ENCODE data around the gene SLCO4A1.

SLCO4A1 gene

DNA sequence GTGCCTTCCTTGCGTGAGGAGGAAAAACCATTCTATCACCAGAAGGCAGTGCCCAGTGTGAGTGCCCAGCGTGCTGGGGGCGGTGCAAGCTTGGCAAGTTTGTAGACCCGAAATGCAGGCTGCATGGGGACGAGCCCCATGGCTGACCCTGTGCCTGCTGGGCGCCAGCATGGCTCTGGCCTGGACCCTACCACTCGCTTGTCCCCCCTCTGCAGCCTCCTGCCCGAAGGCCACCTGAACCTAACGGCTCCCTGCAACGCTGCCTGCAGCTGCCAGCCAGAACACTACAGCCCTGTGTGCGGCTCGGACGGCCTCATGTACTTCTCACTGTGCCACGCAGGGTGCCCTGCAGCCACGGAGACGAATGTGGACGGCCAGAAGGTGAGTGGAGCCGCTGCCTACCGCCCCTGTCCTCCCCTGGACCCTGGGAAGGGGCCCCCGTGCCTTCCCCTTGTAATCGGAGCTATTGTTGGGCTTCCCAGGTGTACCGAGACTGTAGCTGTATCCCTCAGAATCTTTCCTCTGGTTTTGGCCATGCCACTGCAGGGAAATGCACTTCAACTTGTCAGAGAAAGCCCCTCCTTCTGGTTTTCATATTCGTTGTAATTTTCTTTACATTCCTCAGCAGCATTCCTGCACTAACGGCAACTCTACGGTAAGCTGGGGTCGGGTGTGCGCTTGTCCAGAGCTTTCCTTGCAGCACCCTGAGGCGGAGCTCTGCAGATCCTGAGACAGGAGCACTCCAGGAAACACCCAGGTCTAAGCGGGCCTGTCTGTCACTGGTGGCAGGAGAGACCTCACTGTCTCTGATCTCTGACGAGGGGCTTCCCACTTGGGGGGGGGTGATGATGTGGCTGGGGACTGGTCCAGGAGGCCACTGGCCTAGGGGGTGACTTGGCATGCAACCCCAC lies 25.5 kb downstream of the SLCO4A1 start:
- no peak overlapping the region for H3K27ac ChIP-seq (ENCODE audit: low read depth, low read length)
- H3K9me2 ChIP-seq (replicated peaks; ENCODE audit: control insufficient read depth, low read length), result no peaks in the 10 kb centered on the region
- peaks cover 71% of the 10 kb centered on the region for H3K36me3 ChIP-seq (ENCODE audit: control insufficient read depth, low read length)
- H3K4me2 ChIP-seq (ENCODE audit: low read length), result no peak overlapping the region
- H3K4me1 ChIP-seq (ENCODE audit: control insufficient read depth, low read length), result no peaks in the 10 kb centered on the region
- H3K4me3 ChIP-seq (ENCODE audit: low read length), result no peak overlapping the region
- H3K27me3 ChIP-seq (ENCODE audit: control insufficient read depth, low read length), result no peaks in the 10 kb centered on the region
- no peaks in the 10 kb centered on the region for H3K9me3 ChIP-seq (ENCODE audit: control insufficient read depth, insufficient read depth, low read length)
- TF ChIP-seq, protein P1, sequence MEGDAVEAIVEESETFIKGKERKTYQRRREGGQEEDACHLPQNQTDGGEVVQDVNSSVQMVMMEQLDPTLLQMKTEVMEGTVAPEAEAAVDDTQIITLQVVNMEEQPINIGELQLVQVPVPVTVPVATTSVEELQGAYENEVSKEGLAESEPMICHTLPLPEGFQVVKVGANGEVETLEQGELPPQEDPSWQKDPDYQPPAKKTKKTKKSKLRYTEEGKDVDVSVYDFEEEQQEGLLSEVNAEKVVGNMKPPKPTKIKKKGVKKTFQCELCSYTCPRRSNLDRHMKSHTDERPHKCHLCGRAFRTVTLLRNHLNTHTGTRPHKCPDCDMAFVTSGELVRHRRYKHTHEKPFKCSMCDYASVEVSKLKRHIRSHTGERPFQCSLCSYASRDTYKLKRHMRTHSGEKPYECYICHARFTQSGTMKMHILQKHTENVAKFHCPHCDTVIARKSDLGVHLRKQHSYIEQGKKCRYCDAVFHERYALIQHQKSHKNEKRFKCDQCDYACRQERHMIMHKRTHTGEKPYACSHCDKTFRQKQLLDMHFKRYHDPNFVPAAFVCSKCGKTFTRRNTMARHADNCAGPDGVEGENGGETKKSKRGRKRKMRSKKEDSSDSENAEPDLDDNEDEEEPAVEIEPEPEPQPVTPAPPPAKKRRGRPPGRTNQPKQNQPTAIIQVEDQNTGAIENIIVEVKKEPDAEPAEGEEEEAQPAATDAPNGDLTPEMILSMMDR (IDR thresholded peaks at IDR 0.05; ENCODE audit: low read depth, low read length, poor library complexity, severe bottlenecking), result no peak
- TF ChIP-seq EZH2phosphoT487 (IDR thresholded peaks at IDR 0.05; ENCODE audit: borderline replicate concordance, low read length), result no peak
- no peaks in the 10 kb centered on the region for H4K20me1 ChIP-seq (ENCODE audit: control insufficient read depth, insufficient read depth, low read depth, low read length)
- no peaks in the 10 kb centered on the region for H3K79me2 ChIP-seq (ENCODE audit: control insufficient read depth, low read length)
- no peaks in the 10 kb centered on the region for H3F3A ChIP-seq (ENCODE audit: control insufficient read depth, insufficient read depth)

DNA sequence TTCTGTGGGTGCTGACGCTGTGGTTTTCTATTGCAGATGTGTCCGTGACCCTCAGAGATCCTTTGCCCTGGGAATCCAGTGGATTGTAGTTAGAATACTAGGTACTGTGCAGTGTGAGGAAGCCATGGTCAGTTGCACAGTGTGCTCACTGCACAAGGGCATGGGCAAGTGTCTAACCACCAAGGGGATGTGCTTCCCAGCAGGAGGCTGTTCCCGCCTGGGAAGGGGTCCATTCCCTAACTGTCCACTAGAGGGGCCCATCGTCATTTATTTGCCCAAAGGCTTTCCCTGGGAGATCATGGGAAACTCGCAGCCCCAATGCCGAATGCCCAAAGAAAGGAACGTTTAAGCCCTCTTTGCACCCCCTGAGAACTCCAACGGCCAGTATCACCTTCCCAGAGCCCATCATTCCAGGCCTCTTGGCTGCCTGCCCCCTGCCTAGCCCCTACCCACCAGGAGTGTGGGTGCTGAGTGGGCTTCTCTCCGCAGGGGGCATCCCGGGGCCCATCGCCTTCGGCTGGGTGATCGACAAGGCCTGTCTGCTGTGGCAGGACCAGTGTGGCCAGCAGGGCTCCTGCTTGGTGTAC lies 26.2 kb downstream of the SLCO4A1 start:
- Histone ChIP-seq H3K4me3 (ENCODE audit: low read length) (no peak overlapping the region), H3K27me3 (ENCODE audit: control insufficient read depth, low read length) (no peaks in the 10 kb centered on the region), H3K4me1 (ENCODE audit: control insufficient read depth, low read length) (no peaks in the 10 kb centered on the region), H4K20me1 (ENCODE audit: control insufficient read depth, insufficient read depth, low read depth, low read length) (peaks cover 3% of the 10 kb centered on the region; the same call in 1 of the 2 replicates), H3K36me3 (ENCODE audit: control insufficient read depth, low read length) (peaks cover 68% of the 10 kb centered on the region), H3K4me2 (ENCODE audit: low read length) (no peak overlapping the region), H3K9me2 (replicated peaks; ENCODE audit: control insufficient read depth, low read length) (no peaks in the 10 kb centered on the region), H3F3A (ENCODE audit: control insufficient read depth, insufficient read depth) (no peaks in the 10 kb centered on the region), H3K27ac (ENCODE audit: low read depth, low read length) (no peak overlapping the region), H3K9me3 (ENCODE audit: control insufficient read depth, insufficient read depth, low read length) (no peaks in the 10 kb centered on the region), H3K79me2 (ENCODE audit: control insufficient read depth, low read length) (no peaks in the 10 kb centered on the region)
- TF ChIP-seq EZH2phosphoT487 (IDR thresholded peaks at IDR 0.05; ENCODE audit: borderline replicate concordance, low read length), result no peak
- TF ChIP-seq, protein P1 (IDR thresholded peaks at IDR 0.05; ENCODE audit: low read depth, low read length, poor library complexity, severe bottlenecking), result peak; percentile 69

DNA sequence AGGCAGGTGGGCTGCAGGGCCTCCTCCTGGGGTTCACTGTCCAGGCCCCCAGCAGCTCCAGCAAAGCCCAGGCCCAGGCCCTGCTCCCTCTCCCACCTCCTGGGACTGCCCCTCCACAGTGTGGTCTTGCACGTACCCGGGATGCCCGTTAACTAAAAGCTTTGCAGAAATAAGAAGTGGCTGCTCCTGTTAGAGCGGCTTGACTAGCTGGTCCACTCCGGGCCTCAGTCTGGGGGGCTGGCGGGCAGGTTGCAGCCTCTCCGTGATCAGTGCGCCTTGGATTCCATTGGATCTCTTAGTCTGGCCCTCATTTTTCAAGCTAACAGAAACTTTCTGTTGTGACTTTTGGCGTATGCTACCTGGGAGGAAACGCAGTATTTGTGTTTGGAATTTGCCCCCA lies 26.9 kb downstream of the SLCO4A1 start:
- H3K9me2 ChIP-seq (replicated peaks; ENCODE audit: control insufficient read depth, low read length), result no peaks in the 10 kb centered on the region
- H3K27ac ChIP-seq (ENCODE audit: low read depth, low read length), result no peak overlapping the region
- no peak overlapping the region for H3K4me3 ChIP-seq (ENCODE audit: low read length)
- H3K36me3 ChIP-seq (ENCODE audit: control insufficient read depth, low read length), result peaks cover 65% of the 10 kb centered on the region
- TF ChIP-seq, protein P1 (IDR thresholded peaks at IDR 0.05; ENCODE audit: low read depth, low read length, poor library complexity, severe bottlenecking), result no peak
- no peak for TF ChIP-seq EZH2phosphoT487 (IDR thresholded peaks at IDR 0.05; ENCODE audit: borderline replicate concordance, low read length)
- H3K27me3 ChIP-seq (ENCODE audit: control insufficient read depth, low read length), result no peaks in the 10 kb centered on the region
- H3K79me2 ChIP-seq (ENCODE audit: control insufficient read depth, low read length), result no peaks in the 10 kb centered on the region
- H3F3A ChIP-seq (ENCODE audit: control insufficient read depth, insufficient read depth), result no peaks in the 10 kb centered on the region
- H3K9me3 ChIP-seq (ENCODE audit: control insufficient read depth, insufficient read depth, low read length), result no peaks in the 10 kb centered on the region
- H4K20me1 ChIP-seq (ENCODE audit: control insufficient read depth, insufficient read depth, low read depth, low read length), result peaks cover 6% of the 10 kb centered on the region; the same call in 1 of the 2 replicates
- H3K4me1 ChIP-seq (ENCODE audit: control insufficient read depth, low read length), result no peaks in the 10 kb centered on the region
- H3K4me2 ChIP-seq (ENCODE audit: low read length), result no peak overlapping the region

All from DOHH2 (cell line).